Heart left ventricle (tissue), 16 donors: ENCODE measurements around the gene RUNX3. TPM values are rescaled to one million over a fixed set of nuclear protein-coding genes. Genes with fewer than 3 reads are reported as not detected.

Experiments used
- ATAC-seq, 4 donors: fragments of 200-7000 bp; cut with Tn5 transposase; one replicate each; pipeline ENCODE4 v1.9.1; 2020 to 2022; ENCODE audit warnings: moderate library complexity in 4 of 4, mild to moderate bottlenecking in 3 of 4, moderate number of reproducible peaks in 1 of 4
- DNase-seq, 5 donors: peaks; one replicate each; pipeline ENCODE4 v3.0.0-alpha.2; 2020
- H3K27ac ChIP-seq, 12 donors: fragments of 200-600 bp; sonication (generic) in 4 of 12; one replicate each; pipeline versions ENCODE4 v1.5.0 to v1.8.0; 2016 to 2022; ENCODE audit warnings: mild to moderate bottlenecking in 2 of 12
- H3K27me3 ChIP-seq, 9 donors: fragments of 200-600 bp; sonication (generic) in 2 of 9; one replicate each; pipeline versions ENCODE4 v1.5.1 to v1.8.0; 2016 to 2022; ENCODE audit warnings: mild to moderate bottlenecking in 3 of 9
- H3K36me3 ChIP-seq, 9 donors: fragments of 200-600 bp; sonication (generic) in 2 of 9; one replicate each; pipeline versions ENCODE4 v1.5.0 to v1.8.0; 2018 to 2022; ENCODE audit warnings: mild to moderate bottlenecking in 2 of 9
- H3K4me1 ChIP-seq, 12 donors: fragments of 200-600 bp; sonication (generic) in 4 of 12; one replicate each; pipeline versions ENCODE4 v1.5.0 to v1.8.0; 2016 to 2022; ENCODE audit warnings: mild to moderate bottlenecking in 3 of 12
- H3K4me3 ChIP-seq, 12 donors: fragments of 200-600 bp; sonication (generic) in 4 of 12; one replicate each; pipeline versions ENCODE4 v1.5.0 to v1.8.0; 2017 to 2022; ENCODE audit warnings: mild to moderate bottlenecking in 9 of 12, moderate library complexity in 4 of 12
- H3K9me3 ChIP-seq, 12 donors: fragments of 200-600 bp; sonication (generic) in 4 of 12; one replicate each; pipeline versions ENCODE4 v1.5.0 to v1.8.0; 2016 to 2022; ENCODE audit warnings: mild to moderate bottlenecking in 1 of 12
- CTCF ChIP-seq, 12 donors: fragments of 200-600 bp; sonication (generic) in 4 of 12; IDR thresholded peaks; one replicate each; pipeline versions ENCODE4 v1.5.0 to v1.8.0; 2018 to 2022; ENCODE audit warnings: antibody characterized with exemption in 12 of 12, mild to moderate bottlenecking in 5 of 12
- POLR2A ChIP-seq, 2 donors: fragments of 450-650 bp; IDR thresholded peaks; one replicate each; pipeline ENCODE4 v1.6.1; 2017; ENCODE audit warnings: antibody characterized with exemption in 2 of 2, mild to moderate bottlenecking in 2 of 2, moderate library complexity in 2 of 2
- WGBS, 4 donors: extraction: QIAGEN DNeasy Blood & Tissue Kit in 2 of 4; methylation state at CpG; one replicate each; pipeline versions ENCODE4 v1.1.5 to v1.1.7; 2013 to 2018; 5-methylcytosine and 5-hydroxymethylcytosine counted together
- intact Hi-C, 10 donors: fragments of 100-400 bp; cut with DNase I; formaldehyde crosslinking; loops; one replicate each; pipeline versions ENCODE4 v1.11.1 to v1.14.2; 2022
- polyA plus RNA-seq, 2 donors: library from polyadenylated mRNA; stranded (reverse); fragments of 200-250 nt; gene quantifications; one replicate each; pipeline ENCODE4 v1.2.3, GENCODE V29; 2013
- total RNA-seq, 9 donors: library from RNA; depleted of rRNA in 2 of 9; stranded (reverse); fragments of >200 nt in 2 of 9; fragmentation: NEBNext Ultra II Directional in 3 of 9; extraction: Animal tissue kit (Norgen Biotek cat#: 25700) in 3 of 9; gene quantifications; one replicate each; pipeline versions ENCODE4 v1.1.0 to v1.2.4, GENCODE V29; 2016 to 2023
- donor health status: ischemic (EF 13 %, LVEDD 7.1; RV severe dilation, severe dysfunction).
- donor health status: healthy with polysubstance abuse.
- donor health status: DM: no; HTN: yes; CAD: no.
- donor health status: DM: no; HTN: no; CAD: no.
- donor health status: ischemic (EF 25% LVEDD 6.9; RV normal size, moderate dysfunction).
- donor health status: ischemic (EF 25% LVEDD 5.7; RV mildly dilated, moderate dysfunction).
- donor health status: healthy.
- donor health status: DM: yes; HTN: yes; CAD: no.
- donor health status: ischemic (EF 35%, LVEDD 5.7; RV mildly dilated, moderate dysfunction).
- donor health status: nonischemic (EF 11% LVEDD 7.7; RV severe dilation, severe dysfunction).
- donor health status: DM: yes; HTN: yes; CAD: no.
- donor health status: PGD.
- donor health status: ischemic (EF 29% LVEDD 5.4; RV normal size, mild dysfunction).
- donor health status: nonischemic (EF 23%, LVEDD 6.1; RV moderate dilation, normal function).

The RUNX3 gene
- total and polyA plus RNA-seq, 11 donors: 0.21 to 8.7 (median 0.38) TPM

GRCh38 chr1:24966121-24966723 lies 36.1 kb upstream of the RUNX3 start:
- DNase-seq (no peak), ATAC-seq (no peak)
- Histone ChIP-seq H3K4me1 (peaks cover 0 to 18% (median 0%) of the 10 kb centered on the region in 12 donors), H3K36me3 (no peaks in the 10 kb centered on the region), H3K4me3 (no peak overlapping the region), H3K9me3 (no peaks in the 10 kb centered on the region), H3K27me3 (peaks cover 0 to 63% (median 12%) of the 10 kb centered on the region in 9 donors), H3K27ac (no peak overlapping the region)
- intact Hi-C loops: no loop called here
- no peak for TF ChIP-seq CTCF (IDR thresholded peaks at IDR 0.05)
- no peak for TF ChIP-seq POLR2A (IDR thresholded peaks at IDR 0.05)
- WGBS, 4 donors: 52 to 87% (median 74%) methylated on average over 4 of the region's 4 CpGs

- no peaks in the 10 kb centered on the region for H3K36me3 ChIP-seq
- no peaks in the 10 kb centered on the region for H3K9me3 ChIP-seq
- 90 to 96% (median 93%) methylated on average over 10 of the region's 10 CpGs for WGBS, 4 donors
- no peak for DNase-seq
- peaks cover 0 to 61% (median 12%) of the 10 kb centered on the region in 9 donors for H3K27me3 ChIP-seq
- H3K27ac ChIP-seq: peak overlapping the region in 1 of 12 donors; percentile 81
- TF ChIP-seq POLR2A (IDR thresholded peaks at IDR 0.05): no peak
- ATAC-seq: no peak
- intact Hi-C loops: no loop called here
- H3K4me1 ChIP-seq: peaks cover 0 to 18% (median 0%) of the 10 kb centered on the region in 12 donors
- peak overlapping the region in 1 of 12 donors; percentile 18 for H3K4me3 ChIP-seq
Observed at GRCh38 chr1:24965571-24965930, 35.5 kb upstream of the RUNX3 start.

- H3K27me3 ChIP-seq: peaks cover 0 to 61% (median 11%) of the 10 kb centered on the region in 9 donors
- peak overlapping the region in 1 of 12 donors; percentile 38 for H3K4me3 ChIP-seq
- WGBS, 4 donors: 82 to 92% (median 86%) methylated on average over 26 to 32 of the region's 32 CpGs
- H3K9me3 ChIP-seq: no peaks in the 10 kb centered on the region
- H3K36me3 ChIP-seq: no peaks in the 10 kb centered on the region
- DNase-seq (peak in 2 of 5 donors; percentile 32 to 81), ATAC-seq (peak in 1 of 4 donors; percentile 50)
- peak overlapping the region in 1 of 12 donors; percentile 81 for H3K27ac ChIP-seq
- intact Hi-C loops: no loop called here
- TF ChIP-seq POLR2A (IDR thresholded peaks at IDR 0.05): no peak
- no peak for TF ChIP-seq CTCF (IDR thresholded peaks at IDR 0.05)
- peaks cover 0 to 18% (median 0%) of the 10 kb centered on the region in 12 donors for H3K4me1 ChIP-seq
Observed at GRCh38 chr1:24964811-24965570, 34.9 kb upstream of the RUNX3 start.

- DNase-seq (peak in 1 of 5 donors; percentile 10), ATAC-seq (no peak)
- intact Hi-C loops: no loop called here
- TF ChIP-seq POLR2A (IDR thresholded peaks at IDR 0.05) (no peak), CTCF (IDR thresholded peaks at IDR 0.05) (no peak)
- Histone ChIP-seq H3K4me1 (peaks cover 0 to 18% (median 0%) of the 10 kb centered on the region in 12 donors), H3K4me3 (peak overlapping the region in 1 of 12 donors; percentile 38), H3K9me3 (no peaks in the 10 kb centered on the region), H3K27ac (peak overlapping the region in 1 of 12 donors; percentile 8), H3K36me3 (no peaks in the 10 kb centered on the region), H3K27me3 (peaks cover 0 to 56% (median 4%) of the 10 kb centered on the region in 9 donors)
- WGBS, 4 donors: 87 to 95% (median 91%) methylated on average over 23 of the region's 23 CpGs
Observed at GRCh38 chr1:24963943-24964693, 34.0 kb upstream of the RUNX3 start.
